Prostate gland (tissue), 2 donors: ENCODE data around the gene ELMO1.

Experiments used
- CTCF ChIP-seq, 4 experiments: fragments of 200-600 bp in 2 of 4; fragments of 450-650 bp in 2 of 4; sonication (generic) in 2 of 4; IDR thresholded peaks; 1 replicate in 3 of 4; 2 replicates in 1 of 4; pipeline ENCODE4 v1.5.1; 2016 to 2019; ENCODE audit warnings: antibody characterized with exemption in 4 of 4, mild to moderate bottlenecking in 2 of 4, moderate library complexity in 2 of 4
- POLR2A ChIP-seq: fragments of 450-650 bp; IDR thresholded peaks from one replicate; pipeline ENCODE4 v1.6.1; 2016; ENCODE audit warnings: antibody characterized with exemption, mild to moderate bottlenecking

GRCh38 chr7:37212051-37212450 lies 236.6 kb downstream of the ELMO1 start:
- no peak for TF ChIP-seq CTCF (IDR thresholded peaks at IDR 0.05)
- TF ChIP-seq POLR2A, result no peak
